SK-N-SH treated with all-trans-retinoic acid at 6 μM for 48 hours (cell line): ENCODE results near the gene POLG2.

Experiments used
- CSDC2 ChIP-seq: fragments of 250-450 bp; sonication (Bioruptor Pico); IDR thresholded peaks from 2 replicates; pipeline ENCODE4 v1.5.0; 2020; ENCODE audit warnings: mild to moderate bottlenecking, moderate library complexity
- PATZ1 ChIP-seq: fragments of 250-450 bp; sonication (Bioruptor Pico); IDR thresholded peaks from 2 replicates; pipeline ENCODE4 v1.8.0; 2020; ENCODE audit warnings: mild to moderate bottlenecking, moderate library complexity, borderline replicate concordance
- POU6F1 ChIP-seq: fragments of 250-450 bp; sonication (Bioruptor Pico); IDR thresholded peaks from 2 replicates; pipeline ENCODE4 v1.8.0; 2021; ENCODE audit warnings: low read depth, mild to moderate bottlenecking, moderate library complexity, borderline replicate concordance
- ZFP3 ChIP-seq: fragments of 250-450 bp; sonication (Bioruptor Pico); IDR thresholded peaks from 2 replicates; pipeline ENCODE4 v1.5.0; 2020; ENCODE audit warnings: mild to moderate bottlenecking, moderate library complexity
- TF ChIP-seq, protein P1 (sequence below): fragments of 250-450 bp; sonication (Bioruptor Pico); IDR thresholded peaks from 2 replicates; pipeline ENCODE4 v1.5.1; 2020; ENCODE audit warnings: low read depth, mild to moderate bottlenecking, moderate library complexity

- no peak for TF ChIP-seq POU6F1 (CRISPR knock-in tag)
- TF ChIP-seq, protein P1, sequence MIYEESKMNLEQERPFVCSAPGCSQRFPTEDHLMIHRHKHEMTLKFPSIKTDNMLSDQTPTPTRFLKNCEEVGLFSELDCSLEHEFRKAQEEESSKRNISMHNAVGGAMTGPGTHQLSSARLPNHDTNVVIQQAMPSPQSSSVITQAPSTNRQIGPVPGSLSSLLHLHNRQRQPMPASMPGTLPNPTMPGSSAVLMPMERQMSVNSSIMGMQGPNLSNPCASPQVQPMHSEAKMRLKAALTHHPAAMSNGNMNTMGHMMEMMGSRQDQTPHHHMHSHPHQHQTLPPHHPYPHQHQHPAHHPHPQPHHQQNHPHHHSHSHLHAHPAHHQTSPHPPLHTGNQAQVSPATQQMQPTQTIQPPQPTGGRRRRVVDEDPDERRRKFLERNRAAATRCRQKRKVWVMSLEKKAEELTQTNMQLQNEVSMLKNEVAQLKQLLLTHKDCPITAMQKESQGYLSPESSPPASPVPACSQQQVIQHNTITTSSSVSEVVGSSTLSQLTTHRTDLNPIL (CRISPR knock-in tag), result no peak
- TF ChIP-seq PATZ1 (CRISPR knock-in tag), result no peak
- TF ChIP-seq ZFP3, result no peak
- TF ChIP-seq CSDC2 (CRISPR knock-in tag), result no peak
These were observed 40.1 kb upstream of the POLG2 start for GRCh38 chr17:64536913-64537312.
